ENCODE results near the gene NTRK2.

DNA sequence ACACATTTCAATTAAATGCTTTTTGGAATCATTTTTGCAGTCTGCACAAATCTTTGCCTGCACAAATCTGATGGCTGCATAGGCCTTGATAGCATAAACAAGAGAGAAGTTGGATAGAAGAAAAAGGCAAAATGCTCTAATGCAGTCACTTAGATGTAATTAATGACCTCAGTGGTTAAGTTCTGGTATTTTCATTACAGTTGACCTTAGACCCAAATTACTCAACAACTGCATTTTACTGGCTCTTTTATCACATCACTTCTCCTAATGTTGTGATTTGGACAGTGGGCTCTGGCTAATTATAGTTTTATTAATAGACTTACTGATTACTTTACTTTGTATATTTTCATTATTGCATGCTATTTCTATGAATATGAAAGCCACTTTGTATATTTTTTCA is 34.3 kb downstream of the NTRK2 start:
- TF ChIP-seq, protein P1, sequence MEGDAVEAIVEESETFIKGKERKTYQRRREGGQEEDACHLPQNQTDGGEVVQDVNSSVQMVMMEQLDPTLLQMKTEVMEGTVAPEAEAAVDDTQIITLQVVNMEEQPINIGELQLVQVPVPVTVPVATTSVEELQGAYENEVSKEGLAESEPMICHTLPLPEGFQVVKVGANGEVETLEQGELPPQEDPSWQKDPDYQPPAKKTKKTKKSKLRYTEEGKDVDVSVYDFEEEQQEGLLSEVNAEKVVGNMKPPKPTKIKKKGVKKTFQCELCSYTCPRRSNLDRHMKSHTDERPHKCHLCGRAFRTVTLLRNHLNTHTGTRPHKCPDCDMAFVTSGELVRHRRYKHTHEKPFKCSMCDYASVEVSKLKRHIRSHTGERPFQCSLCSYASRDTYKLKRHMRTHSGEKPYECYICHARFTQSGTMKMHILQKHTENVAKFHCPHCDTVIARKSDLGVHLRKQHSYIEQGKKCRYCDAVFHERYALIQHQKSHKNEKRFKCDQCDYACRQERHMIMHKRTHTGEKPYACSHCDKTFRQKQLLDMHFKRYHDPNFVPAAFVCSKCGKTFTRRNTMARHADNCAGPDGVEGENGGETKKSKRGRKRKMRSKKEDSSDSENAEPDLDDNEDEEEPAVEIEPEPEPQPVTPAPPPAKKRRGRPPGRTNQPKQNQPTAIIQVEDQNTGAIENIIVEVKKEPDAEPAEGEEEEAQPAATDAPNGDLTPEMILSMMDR (conservative IDR thresholded peaks at IDR 0.05; ENCODE audit: low read depth, low read length), result no peak
- no peak for TF ChIP-seq EZH2 (IDR thresholded peaks at IDR 0.05; ENCODE audit: borderline replicate concordance, low read depth, low read length, poor library complexity, severe bottlenecking)

Data from A673 (cell line).